GM19025 (cell line): ENCODE measurements around the gene MAOB.
"Not testable (repeated sequence)": the region's sequence is repeated elsewhere in the genome, so short reads cannot be mapped to it uniquely, and the experiment has no call there.

Experiments used
- ATAC-seq: cut with Tn5 transposase; IDR thresholded peaks from one replicate; pipeline ENCODE4 v1.9.1; 2021; ENCODE audit warnings: mild to moderate bottlenecking, low read depth, moderate library complexity; ENCODE audit not compliant: unreplicated experiment

Gene MAOB

GRCh38 chrX:43882294-43882681 lies at the start of gene MAOB:
Gene MAOB, minus strand, starts transcription at chrX:43882450. Its CDS starts 151 bp downstream, at chrX:43882299.
- ATAC-seq, result no peak

GRCh38 chrX:43922032-43922431 lies 39.8 kb upstream of the MAOB start:
- not testable (repeated sequence) for ATAC-seq

GRCh38 chrX:43910772-43911171 lies 28.5 kb upstream of the MAOB start:
- ATAC-seq, result not testable (repeated sequence)

GRCh38 chrX:43910012-43910411 lies 27.8 kb upstream of the MAOB start:
- no peak for ATAC-seq

GRCh38 chrX:43909141-43909540 lies 26.9 kb upstream of the MAOB start:
- no peak for ATAC-seq

GRCh38 chrX:43899878-43900815 lies 17.9 kb upstream of the MAOB start:
- no peak for ATAC-seq

- ATAC-seq, result no peak
Measured at GRCh38 chrX:43898406-43899035, 16.3 kb upstream of the MAOB start.

GRCh38 chrX:43897290-43897689 lies 15.0 kb upstream of the MAOB start:
- ATAC-seq, result no peak

- ATAC-seq, result no peak
Measured at GRCh38 chrX:43892336-43892870, 10.2 kb upstream of the MAOB start.

- ATAC-seq, result no peak
Measured at GRCh38 chrX:43885617-43886016, 3.4 kb upstream of the MAOB start.

GRCh38 chrX:43881410-43882293 lies 598 bp downstream of the MAOB start:
- no peak for ATAC-seq

- no peak for ATAC-seq
Measured at GRCh38 chrX:43880425-43880824, 1.8 kb downstream of the MAOB start.

- no peak for ATAC-seq
Measured at GRCh38 chrX:43878906-43879526, 3.2 kb downstream of the MAOB start.

GRCh38 chrX:43876680-43877079 lies 5.6 kb downstream of the MAOB start:
- no peak for ATAC-seq

- no peak for ATAC-seq
Measured at GRCh38 chrX:43870758-43871419, 11.4 kb downstream of the MAOB start.

GRCh38 chrX:43870011-43870410 lies 12.2 kb downstream of the MAOB start:
- ATAC-seq, result no peak

GRCh38 chrX:43868791-43869190 lies 13.5 kb downstream of the MAOB start:
- no peak for ATAC-seq

- ATAC-seq, result no peak
Measured at GRCh38 chrX:43866423-43866822, 15.8 kb downstream of the MAOB start.

- ATAC-seq, result no peak
Measured at GRCh38 chrX:43865791-43866190, 16.5 kb downstream of the MAOB start.

- no peak for ATAC-seq
Measured at GRCh38 chrX:43862434-43862833, 19.8 kb downstream of the MAOB start.
